Epithelial cell of alveolus of lung (primary cell): Measurements from ENCODE around the gene ZNF408. TPM values are rescaled to one million over a fixed set of nuclear protein-coding genes. Genes with fewer than 3 reads are reported as not detected.

Experiments
- total RNA-seq: library from RNA; depleted of rRNA; stranded (reverse); fragments of >200 nt; gene quantifications from 2 replicates; pipeline ENCODE4 v1.2.1, GENCODE V29; 2015

ZNF408 gene
- total RNA-seq = 13.1 and 13.2 TPM in 2 replicates

DNA sequence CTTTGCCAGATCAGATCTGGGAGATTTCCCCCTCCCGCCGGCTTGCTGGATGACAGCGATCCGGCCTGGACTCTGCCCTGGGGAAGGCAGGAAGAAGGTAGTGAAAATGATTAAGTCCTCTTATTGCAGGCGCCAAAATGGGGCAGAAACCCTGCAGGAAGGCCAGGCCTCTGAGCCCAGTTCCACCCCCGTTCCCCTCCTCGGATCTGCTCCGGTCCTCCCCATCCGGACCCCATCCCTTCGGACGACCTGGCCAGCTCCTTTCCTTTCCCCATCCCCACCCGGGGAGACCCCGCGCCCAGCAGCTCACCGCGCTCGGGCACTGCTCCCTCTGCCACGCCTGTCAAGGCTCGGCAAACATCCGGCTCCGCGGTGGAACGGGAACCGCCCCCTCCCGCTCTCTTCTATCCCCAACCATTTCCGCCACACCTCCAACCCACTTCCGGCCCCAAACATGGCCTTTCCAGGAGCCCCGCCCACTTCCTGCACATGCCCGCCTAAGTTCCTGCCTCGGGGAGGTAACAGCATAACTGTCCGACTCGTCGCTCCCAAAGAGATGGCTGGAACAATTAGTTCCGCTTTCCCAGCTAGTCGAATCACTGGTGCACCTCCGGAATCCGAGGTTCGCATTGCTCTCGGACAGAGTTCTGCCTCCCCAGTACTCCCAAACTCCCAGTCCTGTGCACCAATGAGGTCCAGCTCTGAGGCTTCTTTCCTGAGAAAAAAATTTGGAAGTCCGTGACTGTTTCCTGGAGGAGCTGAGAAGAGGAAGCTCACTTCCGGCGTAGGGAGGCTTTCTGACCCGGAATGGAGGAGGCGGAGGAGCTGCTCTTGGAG lies at the start of gene ZNF408, which contains the start of gene ARHGAP1:
TSS of gene ZNF408 (plus strand) at position 791 of the 837 bp plus-strand sequence. CDS start at position 808, 17 bp downstream.
TSS of gene ARHGAP1 (minus strand) at position 379 of the 837 bp plus-strand sequence. CDS start 4,512 bp downstream, outside the sequence.

DNA sequence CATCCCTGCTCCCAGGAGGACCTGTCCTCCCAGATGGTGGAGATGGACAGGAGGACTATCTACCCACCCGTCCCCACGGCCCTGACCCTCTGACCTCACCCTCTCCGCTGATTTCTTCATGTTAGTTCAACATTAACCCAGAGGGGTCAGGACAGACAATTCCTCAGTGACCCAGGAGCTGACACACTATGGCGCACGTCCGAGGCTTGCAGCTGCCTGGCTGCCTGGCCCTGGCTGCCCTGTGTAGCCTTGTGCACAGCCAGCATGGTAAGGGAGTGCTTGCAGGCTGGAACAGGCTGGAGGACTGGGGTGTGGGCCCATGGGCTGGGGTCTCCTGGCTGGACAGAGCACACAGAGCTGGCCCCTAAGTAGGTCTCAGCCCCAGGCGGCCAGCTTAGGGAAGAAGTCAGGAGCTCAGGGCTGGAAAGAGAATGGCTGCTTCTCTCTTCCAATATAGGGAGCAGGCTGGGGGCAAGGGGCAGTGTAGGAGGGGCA lies 18.3 kb downstream of the ZNF408 start, which contains the start of gene F2:
TSS of gene F2 (plus strand) at position 166 of the 495 bp plus-strand sequence. CDS start at position 189, 23 bp downstream.

Other genes starting within 250 kb of the ZNF408 start
- gene AMBRA1, start 107.0 kb upstream of the ZNF408 start, total RNA-seq = 19.2 and 21.9 TPM in 2 replicates
- 3.6 and 4.0 TPM in 2 replicates for gene HARBI1, start 83.8 kb upstream of the ZNF408 start, total RNA-seq
- gene ATG13, start 83.5 kb upstream of the ZNF408 start, total RNA-seq = 95.4 and 109 TPM in 2 replicates
- gene ARHGAP1, start 412 bp upstream of the ZNF408 start, total RNA-seq = 42.1 and 70.5 TPM in 2 replicates
- not detected in 2 replicates for gene F2, start 18.2 kb downstream of the ZNF408 start, total RNA-seq
- 37.5 and 50.0 TPM in 2 replicates for gene CKAP5, start 145.2 kb downstream of the ZNF408 start, total RNA-seq
- gene LRP4, start 217.5 kb downstream of the ZNF408 start, total RNA-seq = 5.0 and 9.8 TPM in 2 replicates
- gene CSTPP1, start 235.7 kb downstream of the ZNF408 start, total RNA-seq = 34.1 and 38.4 TPM in 2 replicates